DND-41 (cell line): Measurements from ENCODE around the gene ZKSCAN7.

Experiments
- EZH2 ChIP-seq: IDR thresholded peaks from 3 replicates; pipeline ENCODE4 v1.6.1; 2012; ENCODE audit warnings: borderline replicate concordance, low read depth, mild to moderate bottlenecking, moderate library complexity, low read length, inconsistent platforms; ENCODE audit not compliant: severe bottlenecking
- TF ChIP-seq, protein P1 (sequence below): IDR thresholded peaks from 2 replicates; pipeline ENCODE4 v1.5.1; 2012; ENCODE audit warnings: borderline replicate concordance, low read length, moderate library complexity, mild to moderate bottlenecking; ENCODE audit not compliant: poor library complexity, severe bottlenecking; ENCODE audit errors: extremely low read depth

DNA sequence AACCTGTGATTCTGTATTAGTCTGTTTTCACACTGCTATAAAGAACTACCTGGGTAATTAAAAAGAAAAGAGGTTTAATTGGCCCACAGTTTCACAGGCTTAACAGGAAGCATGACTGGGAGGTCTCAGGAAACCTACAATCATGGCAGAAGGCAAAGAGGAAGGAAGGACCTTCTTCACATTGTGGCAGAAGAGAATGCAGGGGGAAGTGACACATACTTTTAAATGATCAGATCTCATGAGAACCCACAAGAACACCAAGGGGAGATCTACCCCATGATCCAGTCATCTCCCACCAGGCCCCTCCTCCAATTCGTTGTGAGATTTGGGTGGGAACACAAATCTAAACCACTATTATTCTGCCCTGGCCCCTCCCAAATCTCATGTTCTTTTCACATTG, 6.1 kb downstream of the ZKSCAN7 start:
- TF ChIP-seq, protein P1, sequence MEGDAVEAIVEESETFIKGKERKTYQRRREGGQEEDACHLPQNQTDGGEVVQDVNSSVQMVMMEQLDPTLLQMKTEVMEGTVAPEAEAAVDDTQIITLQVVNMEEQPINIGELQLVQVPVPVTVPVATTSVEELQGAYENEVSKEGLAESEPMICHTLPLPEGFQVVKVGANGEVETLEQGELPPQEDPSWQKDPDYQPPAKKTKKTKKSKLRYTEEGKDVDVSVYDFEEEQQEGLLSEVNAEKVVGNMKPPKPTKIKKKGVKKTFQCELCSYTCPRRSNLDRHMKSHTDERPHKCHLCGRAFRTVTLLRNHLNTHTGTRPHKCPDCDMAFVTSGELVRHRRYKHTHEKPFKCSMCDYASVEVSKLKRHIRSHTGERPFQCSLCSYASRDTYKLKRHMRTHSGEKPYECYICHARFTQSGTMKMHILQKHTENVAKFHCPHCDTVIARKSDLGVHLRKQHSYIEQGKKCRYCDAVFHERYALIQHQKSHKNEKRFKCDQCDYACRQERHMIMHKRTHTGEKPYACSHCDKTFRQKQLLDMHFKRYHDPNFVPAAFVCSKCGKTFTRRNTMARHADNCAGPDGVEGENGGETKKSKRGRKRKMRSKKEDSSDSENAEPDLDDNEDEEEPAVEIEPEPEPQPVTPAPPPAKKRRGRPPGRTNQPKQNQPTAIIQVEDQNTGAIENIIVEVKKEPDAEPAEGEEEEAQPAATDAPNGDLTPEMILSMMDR = no peak
- TF ChIP-seq EZH2 = no peak
